Activated CD8-positive, alpha-beta memory T cell treated with anti-CD3 and anti-CD28 coated beads, Interleukin-2, amount 50 U/mL, for 48 hours (primary cell): ENCODE data around the gene MLLT11.
"Not testable (repeated sequence)": the region's sequence is repeated elsewhere in the genome, so short reads cannot be mapped to it uniquely, and the experiment has no call there.

Source experiments
- DNase-seq: peaks from one replicate; pipeline ENCODE4 v3.0.0-alpha.2; 2020

Gene MLLT11

GRCh38 chr1:151058692-151059091, 1.5 kb upstream of the MLLT11 start:
- peak; percentile 61 for DNase-seq

- DNase-seq: peak; percentile 91
Observed at GRCh38 chr1:151059109-151060006, 839 bp upstream of the MLLT11 start, which contains the start of gene CDC42SE1. TSS of gene CDC42SE1 (minus strand) at chr1:151059622. CDS start at chr1:151055730, 3,892 bp downstream.

- DNase-seq: no peak
Observed at GRCh38 chr1:151060657-151061421, 642 bp downstream of the MLLT11 start.

- DNase-seq: no peak
Observed at GRCh38 chr1:151061704-151062103, 1.5 kb downstream of the MLLT11 start.

GRCh38 chr1:151062741-151063371, 2.7 kb downstream of the MLLT11 start:
- no peak for DNase-seq

- DNase-seq: no peak
Observed at GRCh38 chr1:151065089-151065645, 5.0 kb downstream of the MLLT11 start.

GRCh38 chr1:151067185-151067584, 7.0 kb downstream of the MLLT11 start:
- DNase-seq: no peak

GRCh38 chr1:151069103-151069486, 8.9 kb downstream of the MLLT11 start:
- DNase-seq: no peak

GRCh38 chr1:151070474-151071276, 10.5 kb downstream of the MLLT11 start, which contains the start of gene GABPB2:
TSS of gene GABPB2 (plus strand) at chr1:151070761. CDS start at chr1:151088190, 17,429 bp downstream.
- peak; percentile 98 for DNase-seq

- DNase-seq: peak; percentile 45
Observed at GRCh38 chr1:151072224-151072623, 12.0 kb downstream of the MLLT11 start.

GRCh38 chr1:151085953-151086559, 25.9 kb downstream of the MLLT11 start:
- DNase-seq: no peak

GRCh38 chr1:151097426-151097825, 37.2 kb downstream of the MLLT11 start:
- DNase-seq: not testable (repeated sequence)

GRCh38 chr1:151098126-151098525, 37.9 kb downstream of the MLLT11 start:
- DNase-seq: no peak

- DNase-seq: no peak
Observed at GRCh38 chr1:151104630-151105029, 44.4 kb downstream of the MLLT11 start.

GRCh38 chr1:151106894-151107293, 46.7 kb downstream of the MLLT11 start:
- no peak for DNase-seq

- no peak for DNase-seq
Observed at GRCh38 chr1:151108331-151108730, 48.1 kb downstream of the MLLT11 start.

- DNase-seq: no peak
Observed at GRCh38 chr1:151113877-151114276, 53.7 kb downstream of the MLLT11 start.
